ENCODE results near the gene SELENOW.
"Not testable (repeated sequence)": the region's sequence is repeated elsewhere in the genome, so short reads cannot be mapped to it uniquely, and the experiment has no call there.

The SELENOW gene

DNA sequence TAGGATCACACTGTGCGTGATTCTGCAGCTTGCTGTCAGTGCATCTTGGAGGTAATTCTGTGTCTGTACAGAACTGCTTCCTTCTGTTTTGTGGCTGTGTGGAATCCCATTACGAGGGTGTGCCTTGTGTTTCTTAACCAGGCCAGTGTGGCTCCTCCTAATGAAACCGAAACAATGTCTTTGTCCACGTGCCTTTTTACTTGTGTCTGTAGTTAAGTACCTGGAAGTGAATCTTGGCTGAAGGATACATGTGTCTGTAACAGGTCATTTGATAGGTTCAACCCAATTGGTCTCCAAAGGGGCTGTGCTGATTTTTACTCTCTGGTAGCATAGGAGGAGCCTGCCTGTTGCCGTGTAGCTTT lies 20.1 kb upstream of the SELENOW start:
- Histone ChIP-seq H3K27me3 (ENCODE audit: insufficient read depth, insufficient read length) (no peaks in the 10 kb centered on the region), H3K4me3 (ENCODE audit: insufficient read length, low read depth) (no peak overlapping the region), H3K9me3 (ENCODE audit: insufficient read depth, low read length) (no peaks in the 10 kb centered on the region), H3K9ac (ENCODE audit: insufficient read length, low read depth) (no peak overlapping the region), H3K4me1 (ENCODE audit: insufficient read depth, insufficient read length) (no peaks in the 10 kb centered on the region), H3K36me3 (ENCODE audit: insufficient read depth, insufficient read length, low read length) (peaks cover 64% of the 10 kb centered on the region)
- DNase-seq (ENCODE audit: low read depth, low spot score), result no peak
- TF ChIP-seq YY1 (IDR thresholded peaks at IDR 0.05; ENCODE audit: insufficient read depth, insufficient read length) (no peak), SUZ12 (IDR thresholded peaks at IDR 0.05; ENCODE audit: extremely low read depth, insufficient read depth, insufficient read length) (no peak), ZNF274 (IDR thresholded peaks at IDR 0.05; ENCODE audit: low read depth, low read length) (no peak)

DNA sequence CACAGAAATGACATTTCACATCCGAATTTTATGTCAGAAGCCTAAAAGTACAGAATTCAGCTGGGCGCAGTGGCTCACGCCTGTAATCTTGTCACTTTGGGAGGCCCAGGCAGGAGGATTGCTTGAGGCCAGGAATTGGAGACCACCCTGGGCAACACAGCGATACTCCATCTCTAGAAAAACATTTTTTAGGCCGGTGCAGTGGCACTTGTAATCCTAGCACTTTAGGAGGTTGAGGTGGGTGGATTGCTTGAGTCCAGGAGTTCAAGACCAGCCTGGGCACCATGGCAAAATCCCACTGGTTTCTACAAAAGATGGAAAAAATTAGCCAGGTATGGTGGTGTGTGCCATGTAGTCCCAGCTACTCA lies 17.9 kb upstream of the SELENOW start:
- H3K9ac ChIP-seq (ENCODE audit: insufficient read length, low read depth), result no peak overlapping the region
- H3K36me3 ChIP-seq (ENCODE audit: insufficient read depth, insufficient read length, low read length), result peaks cover 44% of the 10 kb centered on the region
- TF ChIP-seq ZNF274 (IDR thresholded peaks at IDR 0.05; ENCODE audit: low read depth, low read length) (no peak), SUZ12 (IDR thresholded peaks at IDR 0.05; ENCODE audit: extremely low read depth, insufficient read depth, insufficient read length) (no peak), YY1 (IDR thresholded peaks at IDR 0.05; ENCODE audit: insufficient read depth, insufficient read length) (no peak)
- no peaks in the 10 kb centered on the region for H3K9me3 ChIP-seq (ENCODE audit: insufficient read depth, low read length)
- peaks cover under 1% of the 10 kb centered on the region for H3K4me1 ChIP-seq (ENCODE audit: insufficient read depth, insufficient read length)
- H3K27me3 ChIP-seq (ENCODE audit: insufficient read depth, insufficient read length), result no peaks in the 10 kb centered on the region
- no peak for DNase-seq (ENCODE audit: low read depth, low spot score)
- H3K4me3 ChIP-seq (ENCODE audit: insufficient read length, low read depth), result no peak overlapping the region

DNA sequence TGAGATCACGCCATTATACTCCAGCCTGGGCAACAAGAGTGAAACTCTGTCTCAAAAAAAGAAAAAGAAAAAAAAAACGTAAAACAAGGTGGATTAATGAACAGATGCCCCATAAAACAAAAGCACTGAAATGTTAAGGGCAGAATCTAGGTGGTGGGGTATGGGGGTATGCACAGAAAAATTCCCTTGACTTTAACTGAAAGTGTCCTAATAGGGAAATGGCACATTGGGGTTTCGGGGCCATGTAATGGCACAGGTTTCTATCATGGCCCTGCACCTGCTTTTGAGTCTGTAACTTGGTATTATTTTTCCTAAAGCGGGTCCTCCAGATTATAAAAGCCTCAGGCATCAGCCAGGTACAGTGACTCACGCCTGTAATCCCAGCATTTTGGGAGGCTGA lies 16.9 kb upstream of the SELENOW start:
- no peak overlapping the region for H3K4me3 ChIP-seq (ENCODE audit: insufficient read length, low read depth)
- peaks cover 8% of the 10 kb centered on the region for H3K4me1 ChIP-seq (ENCODE audit: insufficient read depth, insufficient read length)
- peaks cover 34% of the 10 kb centered on the region for H3K36me3 ChIP-seq (ENCODE audit: insufficient read depth, insufficient read length, low read length)
- H3K9ac ChIP-seq (ENCODE audit: insufficient read length, low read depth), result no peak overlapping the region
- no peaks in the 10 kb centered on the region for H3K9me3 ChIP-seq (ENCODE audit: insufficient read depth, low read length)
- DNase-seq (ENCODE audit: low read depth, low spot score), result no peak
- TF ChIP-seq ZNF274 (IDR thresholded peaks at IDR 0.05; ENCODE audit: low read depth, low read length) (no peak), SUZ12 (IDR thresholded peaks at IDR 0.05; ENCODE audit: extremely low read depth, insufficient read depth, insufficient read length) (no peak), YY1 (IDR thresholded peaks at IDR 0.05; ENCODE audit: insufficient read depth, insufficient read length) (no peak)
- no peaks in the 10 kb centered on the region for H3K27me3 ChIP-seq (ENCODE audit: insufficient read depth, insufficient read length)

DNA sequence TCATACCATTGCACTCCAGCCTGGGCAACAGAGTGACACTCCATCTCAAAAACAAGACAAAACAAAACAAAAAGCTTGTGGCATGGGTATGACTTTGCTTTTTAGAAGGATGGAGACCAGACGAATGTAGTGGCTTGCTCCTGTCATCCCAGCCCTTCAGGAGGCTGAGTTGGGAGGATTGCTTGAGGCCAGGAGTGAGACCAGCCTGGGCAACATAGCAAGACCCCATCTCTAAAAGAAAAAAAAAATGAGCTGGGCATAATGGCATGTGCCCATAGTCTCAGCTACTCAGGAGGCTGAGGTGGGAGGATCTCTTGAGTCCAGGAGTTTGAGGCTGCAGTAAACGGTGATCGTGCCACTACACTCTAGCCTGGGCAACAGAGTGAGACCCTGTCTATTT lies 16.4 kb upstream of the SELENOW start:
- peaks cover 10% of the 10 kb centered on the region for H3K4me1 ChIP-seq (ENCODE audit: insufficient read depth, insufficient read length)
- no peaks in the 10 kb centered on the region for H3K9me3 ChIP-seq (ENCODE audit: insufficient read depth, low read length)
- H3K9ac ChIP-seq (ENCODE audit: insufficient read length, low read depth), result no peak overlapping the region
- no peak overlapping the region for H3K4me3 ChIP-seq (ENCODE audit: insufficient read length, low read depth)
- no peak for DNase-seq (ENCODE audit: low read depth, low spot score)
- H3K27me3 ChIP-seq (ENCODE audit: insufficient read depth, insufficient read length), result no peaks in the 10 kb centered on the region
- TF ChIP-seq SUZ12 (IDR thresholded peaks at IDR 0.05; ENCODE audit: extremely low read depth, insufficient read depth, insufficient read length) (no peak), ZNF274 (IDR thresholded peaks at IDR 0.05; ENCODE audit: low read depth, low read length) (no peak), YY1 (IDR thresholded peaks at IDR 0.05; ENCODE audit: insufficient read depth, insufficient read length) (no peak)
- peaks cover 29% of the 10 kb centered on the region for H3K36me3 ChIP-seq (ENCODE audit: insufficient read depth, insufficient read length, low read length)

DNA sequence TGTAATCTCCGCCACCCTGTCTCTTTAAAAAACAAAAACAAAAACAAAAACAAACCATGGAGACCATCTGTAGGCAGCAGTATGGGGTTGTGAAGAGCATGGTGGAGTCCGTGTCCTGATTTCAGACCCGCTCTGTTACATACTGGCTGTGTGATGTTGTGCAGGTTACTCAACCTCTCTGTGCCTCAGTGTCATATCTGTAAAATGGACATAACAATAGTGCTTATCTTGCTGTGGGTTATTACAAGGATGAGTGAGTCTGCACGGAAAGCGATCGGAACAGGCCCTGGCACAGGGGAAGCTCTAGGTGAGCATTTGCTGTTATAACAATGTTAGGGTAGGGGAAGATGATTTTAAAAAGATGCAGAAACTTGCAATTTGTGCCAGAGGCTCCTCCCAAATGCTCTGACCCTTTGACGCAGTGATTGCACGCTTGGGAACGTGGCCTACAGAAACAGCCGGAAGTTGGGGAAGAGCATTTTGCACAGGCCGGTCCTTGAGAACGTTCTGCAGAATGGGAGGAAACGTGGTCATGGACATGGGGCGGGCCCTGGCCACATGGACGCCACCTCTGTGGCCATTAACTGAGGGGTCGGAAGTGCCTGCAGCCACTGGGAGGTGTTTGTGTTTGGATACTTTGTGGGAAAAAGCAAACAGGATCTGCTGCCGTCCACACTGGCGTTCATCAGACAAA lies 15.7 kb upstream of the SELENOW start:
- Histone ChIP-seq H3K27me3 (ENCODE audit: insufficient read depth, insufficient read length) (no peaks in the 10 kb centered on the region), H3K9me3 (ENCODE audit: insufficient read depth, low read length) (no peaks in the 10 kb centered on the region), H3K4me1 (ENCODE audit: insufficient read depth, insufficient read length) (peaks cover 10% of the 10 kb centered on the region), H3K4me3 (ENCODE audit: insufficient read length, low read depth) (no peak overlapping the region), H3K36me3 (ENCODE audit: insufficient read depth, insufficient read length, low read length) (peaks cover 23% of the 10 kb centered on the region), H3K9ac (ENCODE audit: insufficient read length, low read depth) (no peak overlapping the region)
- no peak for DNase-seq (ENCODE audit: low read depth, low spot score)
- TF ChIP-seq SUZ12 (IDR thresholded peaks at IDR 0.05; ENCODE audit: extremely low read depth, insufficient read depth, insufficient read length) (no peak), YY1 (IDR thresholded peaks at IDR 0.05; ENCODE audit: insufficient read depth, insufficient read length) (no peak), ZNF274 (IDR thresholded peaks at IDR 0.05; ENCODE audit: low read depth, low read length) (no peak)

DNA sequence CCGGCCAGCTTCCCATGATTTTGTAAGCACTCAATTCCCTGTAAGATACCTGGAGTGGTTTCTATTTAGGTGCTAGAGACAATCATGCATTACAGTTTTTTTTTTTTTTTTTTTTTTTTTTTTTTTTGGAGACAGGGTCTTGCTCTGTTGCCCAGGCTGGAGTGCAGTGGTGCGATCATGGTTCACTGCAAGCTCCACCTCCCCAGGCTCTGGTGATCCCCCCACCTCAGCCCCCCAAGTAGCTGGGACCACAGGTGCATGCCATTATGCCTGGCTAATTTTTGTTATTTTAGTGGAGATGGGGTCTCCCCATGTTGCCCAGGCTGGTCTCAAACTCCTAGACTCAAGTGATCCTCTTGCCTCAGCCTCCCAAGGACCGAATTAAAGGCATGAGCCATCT lies 13.8 kb upstream of the SELENOW start:
- H3K9ac ChIP-seq (ENCODE audit: insufficient read length, low read depth); H3K27me3 ChIP-seq (ENCODE audit: insufficient read depth, insufficient read length); H3K4me1 ChIP-seq (ENCODE audit: insufficient read depth, insufficient read length); H3K4me3 ChIP-seq (ENCODE audit: insufficient read length, low read depth); H3K9me3 ChIP-seq (ENCODE audit: insufficient read depth, low read length); H3K36me3 ChIP-seq (ENCODE audit: insufficient read depth, insufficient read length, low read length); DNase-seq (ENCODE audit: low read depth, low spot score): not testable (repeated sequence)

DNA sequence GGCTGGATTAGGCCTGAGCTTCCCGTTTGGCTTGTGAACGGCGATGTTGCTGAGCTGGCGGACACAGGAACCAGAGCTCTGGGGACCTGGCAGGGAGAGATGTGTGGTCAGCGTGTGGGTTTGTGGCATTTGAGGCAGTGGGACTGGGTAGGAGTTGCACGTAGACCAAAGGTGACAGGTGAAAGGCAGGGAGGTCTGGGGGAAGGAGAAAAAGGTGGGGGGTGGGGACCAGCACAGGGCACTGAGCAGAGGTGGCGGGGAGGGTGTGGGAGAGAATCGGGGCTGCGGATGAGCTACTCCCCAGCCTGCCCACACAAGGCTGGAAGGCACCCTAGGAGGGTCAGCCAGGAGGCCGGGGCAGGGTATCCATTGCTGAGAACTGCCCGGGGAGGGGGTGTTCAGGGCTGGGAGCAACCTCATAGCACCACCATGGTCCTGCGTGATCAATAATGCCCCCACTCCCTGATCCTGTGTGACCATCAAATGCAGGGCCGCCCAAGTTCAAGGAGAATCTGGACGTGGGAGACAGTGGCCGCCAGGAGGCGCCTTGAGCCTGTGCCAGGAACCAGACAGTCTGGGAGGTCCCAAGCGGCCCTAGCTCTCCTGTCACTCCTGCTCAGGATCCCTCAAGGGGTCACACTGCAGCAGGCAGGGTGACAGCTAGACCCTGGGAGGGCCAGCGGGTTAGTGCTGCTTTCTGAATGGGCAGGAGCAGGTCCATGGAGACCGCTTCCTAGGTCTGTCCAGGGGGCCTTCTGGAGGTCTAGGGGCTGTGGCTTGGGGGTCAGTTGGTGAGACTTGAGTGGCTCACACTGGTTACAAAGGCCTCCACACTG lies 12.8 kb upstream of the SELENOW start:
- no peak for TF ChIP-seq YY1 (IDR thresholded peaks at IDR 0.05; ENCODE audit: insufficient read depth, insufficient read length)
- TF ChIP-seq ZNF274 (IDR thresholded peaks at IDR 0.05; ENCODE audit: low read depth, low read length), result no peak
- TF ChIP-seq SUZ12 (IDR thresholded peaks at IDR 0.05; ENCODE audit: extremely low read depth, insufficient read depth, insufficient read length), result no peak
- Histone ChIP-seq H3K4me3 (ENCODE audit: insufficient read length, low read depth) (no peak overlapping the region), H3K27me3 (ENCODE audit: insufficient read depth, insufficient read length) (no peaks in the 10 kb centered on the region), H3K4me1 (ENCODE audit: insufficient read depth, insufficient read length) (peaks cover 10% of the 10 kb centered on the region), H3K9me3 (ENCODE audit: insufficient read depth, low read length) (no peaks in the 10 kb centered on the region), H3K36me3 (ENCODE audit: insufficient read depth, insufficient read length, low read length) (peaks cover 1% of the 10 kb centered on the region), H3K9ac (ENCODE audit: insufficient read length, low read depth) (peak overlapping the region; percentile 8)
- no peak for DNase-seq (ENCODE audit: low read depth, low spot score)

Measured in NT2/D1 (cell line).